GM23248 (cell line): ENCODE data around the gene PHKG2.

Source experiments
- EZH2 ChIP-seq: fragments of 200-600 bp; sonication (generic); IDR thresholded peaks from 2 replicates; pipeline ENCODE4 v1.6.1; 2018; ENCODE audit warnings: antibody characterized with exemption, mild to moderate bottlenecking; ENCODE audit not compliant: insufficient read depth, poor library complexity, severe bottlenecking
- EZH2phosphoT487 ChIP-seq: fragments of 200-600 bp; sonication (generic); IDR thresholded peaks from 2 replicates; pipeline ENCODE4 v1.6.1; 2018; ENCODE audit warnings: antibody characterized with exemption, moderate library complexity, mild to moderate bottlenecking, low read depth; ENCODE audit not compliant: insufficient read depth

- TF ChIP-seq EZH2, result no peak
- TF ChIP-seq EZH2phosphoT487, result no peak
Measured at GRCh38 chr16:30737794-30738648, 10.2 kb upstream of the PHKG2 start.
